Embryonic facial prominence (tissue), 1 donor: Measurements from ENCODE around the gene SLC35G3.
"Not testable (repeated sequence)": the region's sequence is repeated elsewhere in the genome, so short reads cannot be mapped to it uniquely, and the experiment has no call there.

Experiments used
- DNase-seq: peaks from one replicate; pipeline ENCODE4 v3.0.0-alpha.2; 2016; ENCODE audit errors: extremely low spot score

Gene SLC35G3

GRCh38 chr17:35210741-35211140 is 16.5 kb upstream of the SLC35G3 start:
- no peak for DNase-seq

- not testable (repeated sequence) for DNase-seq
Observed at GRCh38 chr17:35202582-35202981, 8.4 kb upstream of the SLC35G3 start.

GRCh38 chr17:35195062-35195461 is 869 bp upstream of the SLC35G3 start:
- DNase-seq, result not testable (repeated sequence)

- DNase-seq, result no peak
Observed at GRCh38 chr17:35192708-35193107, 1.5 kb downstream of the SLC35G3 start.

GRCh38 chr17:35191001-35191695 is 3.0 kb downstream of the SLC35G3 start:
- no peak for DNase-seq

- DNase-seq, result no peak
Observed at GRCh38 chr17:35189291-35189690, 4.9 kb downstream of the SLC35G3 start.

GRCh38 chr17:35188111-35188510 is 6.1 kb downstream of the SLC35G3 start:
- DNase-seq, result no peak

- no peak for DNase-seq
Observed at GRCh38 chr17:35187481-35187880, 6.7 kb downstream of the SLC35G3 start.

- DNase-seq, result no peak
Observed at GRCh38 chr17:35185849-35186248, 8.3 kb downstream of the SLC35G3 start.

GRCh38 chr17:35184274-35184673 is 9.9 kb downstream of the SLC35G3 start:
- DNase-seq, result no peak

GRCh38 chr17:35183332-35183731 is 10.9 kb downstream of the SLC35G3 start:
- DNase-seq, result no peak

- not testable (repeated sequence) for DNase-seq
Observed at GRCh38 chr17:35179379-35179778, 14.8 kb downstream of the SLC35G3 start.

GRCh38 chr17:35176897-35177296 is 17.3 kb downstream of the SLC35G3 start:
- DNase-seq, result no peak

GRCh38 chr17:35175638-35176415 is 18.4 kb downstream of the SLC35G3 start:
- DNase-seq, result no peak

GRCh38 chr17:35174835-35175334 is 19.3 kb downstream of the SLC35G3 start:
- no peak for DNase-seq

GRCh38 chr17:35172321-35172720 is 21.9 kb downstream of the SLC35G3 start:
- DNase-seq, result not testable (repeated sequence)

GRCh38 chr17:35171834-35172233 is 22.4 kb downstream of the SLC35G3 start:
- no peak for DNase-seq

GRCh38 chr17:35170968-35171771 is 23.0 kb downstream of the SLC35G3 start:
- no peak for DNase-seq

GRCh38 chr17:35169835-35170363 is 24.3 kb downstream of the SLC35G3 start:
- DNase-seq, result no peak

GRCh38 chr17:35167666-35168065 is 26.5 kb downstream of the SLC35G3 start:
- no peak for DNase-seq

GRCh38 chr17:35167046-35167445 is 27.1 kb downstream of the SLC35G3 start:
- no peak for DNase-seq

GRCh38 chr17:35166526-35166925 is 27.7 kb downstream of the SLC35G3 start:
- no peak for DNase-seq
